Natural killer cell (primary cell): Measurements from ENCODE around the gene SKA2. TPM values are rescaled to one million over a fixed set of nuclear protein-coding genes. Genes with fewer than 3 reads are reported as not detected.

Experiments used
- ATAC-seq, 3 donors: fragments of 150-1000 bp in 2 of 3; fragments of 200-7000 bp in 1 of 3; cut with Tn5 transposase; 1 replicate in 1 of 3; 2 replicates in 2 of 3; pipeline ENCODE4 v1.10.0; 2021; ENCODE audit warnings: mild to moderate bottlenecking in 2 of 3, moderate library complexity in 2 of 3
- DNase-seq, 2 donors: peaks; one replicate each; pipeline versions ENCODE4 v3.0.0 to v3.0.0-alpha.2; 2013 to 2021; ENCODE audit warnings: mixed read lengths in 1 of 2
- H3K27ac ChIP-seq: one replicate; pipeline ENCODE4 v1.5.1; 2013; ENCODE audit warnings: mild to moderate bottlenecking, low read length
- H3K27me3 ChIP-seq: one replicate; pipeline ENCODE4 v1.6.1; 2013; ENCODE audit warnings: low read length; ENCODE audit not compliant: control insufficient read depth, insufficient read depth
- H3K36me3 ChIP-seq: one replicate; pipeline ENCODE4 v1.6.1; 2013; ENCODE audit warnings: low read length; ENCODE audit not compliant: control insufficient read depth, insufficient read depth
- H3K4me1 ChIP-seq: one replicate; pipeline ENCODE4 v1.6.1; 2013; ENCODE audit warnings: low read length; ENCODE audit not compliant: control insufficient read depth, insufficient read depth
- H3K4me3 ChIP-seq: one replicate; pipeline ENCODE4 v1.5.1; 2013; ENCODE audit warnings: low read length
- H3K9me3 ChIP-seq: one replicate; pipeline ENCODE4 v1.6.1; 2013; ENCODE audit warnings: low read length; ENCODE audit not compliant: control insufficient read depth, insufficient read depth
- H3K27ac Mint-ChIP-seq, 2 donors: one replicate each; pipeline ENCODE4 v1.8.0; 2022; ENCODE audit warnings: mild to moderate bottlenecking in 2 of 2, mixed read lengths in 2 of 2, moderate library complexity in 1 of 2
- H3K27me3 Mint-ChIP-seq, 2 donors: one replicate each; pipeline ENCODE4 v1.8.0; 2022; ENCODE audit warnings: low read depth in 2 of 2, mixed read lengths in 2 of 2
- H3K36me3 Mint-ChIP-seq: one replicate; pipeline ENCODE4 v1.8.0; 2022; ENCODE audit warnings: mixed read lengths
- H3K4me1 Mint-ChIP-seq, 2 donors: one replicate each; pipeline ENCODE4 v1.8.0; 2022; ENCODE audit warnings: mixed read lengths in 2 of 2
- H3K4me3 Mint-ChIP-seq: one replicate; pipeline ENCODE4 v1.8.0; 2022; ENCODE audit warnings: mild to moderate bottlenecking, moderate library complexity, mixed read lengths
- H3K9me3 Mint-ChIP-seq, 2 donors: one replicate each; pipeline ENCODE4 v1.8.0; 2022; ENCODE audit warnings: mixed read lengths in 2 of 2
- CTCF ChIP-seq: fragments of 200-600 bp; IDR thresholded peaks from one replicate; pipeline ENCODE4 v1.8.0; 2022; ENCODE audit warnings: antibody characterized with exemption
- WGBS: methylation state at CpG from one replicate; pipeline ENCODE4 v1.1.7; 2013; ENCODE audit warnings: missing lambda C conversion rate; ENCODE audit not compliant: insufficient coverage; 5-methylcytosine and 5-hydroxymethylcytosine counted together
- intact Hi-C: fragments of 100-400 bp; cut with micrococcal nuclease; formaldehyde crosslinking; loops from one replicate; pipeline ENCODE4 v1.14.2; 2022
- total RNA-seq, 4 donors: library from RNA; stranded (reverse); fragments of 120-200 nt in 1 of 4; gene quantifications; one replicate each; pipeline versions ENCODE4 v1.2.3 to v1.2.4, GENCODE V29; 2013 to 2022

Gene SKA2
- total RNA-seq, 3 donors from 2014 or later (not counting 1 experiment from before 2014, with no cell fraction given) = 13.4 to 26.5 (median 17.8) TPM

- Mint-ChIP-seq H3K9me3 (no peaks in the 10 kb centered on the region), H3K27ac (no peak overlapping the region), H3K4me1 (no peaks in the 10 kb centered on the region), H3K36me3 (peaks cover 4% of the 10 kb centered on the region), H3K4me3 (no peak overlapping the region), H3K27me3 (no peaks in the 10 kb centered on the region)
- no peak for ATAC-seq
- DNase-seq = no peak
- no peaks in the 10 kb centered on the region for H3K4me1 ChIP-seq
- no peaks in the 10 kb centered on the region for H3K27me3 ChIP-seq
- no peaks in the 10 kb centered on the region for H3K9me3 ChIP-seq
- H3K4me3 ChIP-seq = no peak overlapping the region
- peaks cover 10% of the 10 kb centered on the region for H3K36me3 ChIP-seq
- no peak overlapping the region for H3K27ac ChIP-seq
- intact Hi-C loops = no loop called here
- 90% methylated on average over 8 of the region's 9 CpGs for WGBS
- TF ChIP-seq CTCF = no peak
These were observed 33.0 kb downstream of the SKA2 start for GRCh38 chr17:59121901-59122480.

DNA sequence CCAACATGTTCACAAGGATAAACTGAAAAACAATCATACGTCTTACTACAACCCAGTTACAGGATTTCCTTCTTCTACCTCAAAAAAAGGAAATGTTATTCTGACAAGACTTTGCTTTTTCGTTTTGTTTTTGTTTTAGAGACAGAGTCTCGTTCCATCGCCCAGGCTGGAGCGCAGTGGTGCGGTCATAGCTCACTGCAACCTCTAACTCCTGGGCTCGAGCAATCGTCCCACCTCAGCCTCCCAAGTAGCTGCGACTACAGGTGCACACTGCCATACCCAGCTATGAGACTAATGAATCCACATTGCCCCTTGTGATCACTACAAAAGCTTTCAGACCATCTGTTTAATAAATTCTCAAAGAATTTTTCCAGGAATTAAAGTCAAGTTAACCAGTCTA is 39.5 kb downstream of the SKA2 start:
- H3K27ac Mint-ChIP-seq = no peak overlapping the region
- TF ChIP-seq CTCF = no peak
- Histone ChIP-seq H3K4me3 (no peak overlapping the region), H3K36me3 (peaks cover 14% of the 10 kb centered on the region), H3K9me3 (no peaks in the 10 kb centered on the region), H3K27me3 (no peaks in the 10 kb centered on the region), H3K4me1 (no peaks in the 10 kb centered on the region), H3K27ac (no peak overlapping the region)
- no peaks in the 10 kb centered on the region for H3K9me3 Mint-ChIP-seq
- ATAC-seq (no peak), DNase-seq (no peak)
- 89% methylated on average over 9 of the region's 9 CpGs for WGBS
- peaks cover 4% of the 10 kb centered on the region for H3K36me3 Mint-ChIP-seq
- no peak overlapping the region for H3K4me3 Mint-ChIP-seq
- no peaks in the 10 kb centered on the region for H3K4me1 Mint-ChIP-seq
- H3K27me3 Mint-ChIP-seq = no peaks in the 10 kb centered on the region
- intact Hi-C loops = no loop called here

DNA sequence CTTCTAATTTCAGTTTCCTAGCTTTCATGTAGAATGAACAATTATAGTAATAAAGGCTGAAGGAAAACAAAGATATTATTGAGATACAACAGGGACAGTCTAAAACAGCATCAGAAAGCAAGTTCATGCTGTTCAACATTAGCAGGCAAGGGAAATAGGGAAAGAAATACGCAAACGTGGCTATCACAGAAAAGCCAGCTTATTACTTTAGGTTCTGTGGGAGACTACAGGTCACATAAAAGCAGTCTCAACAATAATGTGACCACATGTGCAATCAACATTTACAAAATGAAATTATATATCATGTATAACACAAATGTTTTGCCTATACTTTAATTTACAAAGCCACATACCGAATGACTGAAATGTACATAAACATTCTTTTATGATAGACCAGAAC is 43.4 kb downstream of the SKA2 start:
- intact Hi-C loops = no loop called here
- ATAC-seq = no peak

More for the DNA sequence above, 43.4 kb downstream of the SKA2 start:
- H3K27me3 Mint-ChIP-seq = no peaks in the 10 kb centered on the region
- 100% methylated on average over 2 of the region's 3 CpGs for WGBS
- H3K4me1 Mint-ChIP-seq = peaks cover 9% of the 10 kb centered on the region in 2 donors
- H3K36me3 ChIP-seq = peaks cover 8% of the 10 kb centered on the region
- no peaks in the 10 kb centered on the region for H3K9me3 Mint-ChIP-seq
- no peaks in the 10 kb centered on the region for H3K9me3 ChIP-seq
- H3K4me3 ChIP-seq = no peak overlapping the region
- TF ChIP-seq CTCF = no peak
- H3K27ac ChIP-seq = no peak overlapping the region
- no peak overlapping the region for H3K27ac Mint-ChIP-seq
- H3K4me1 ChIP-seq = peaks cover 6% of the 10 kb centered on the region
- no peaks in the 10 kb centered on the region for H3K27me3 ChIP-seq
- no peaks in the 10 kb centered on the region for H3K36me3 Mint-ChIP-seq
- no peak overlapping the region for H3K4me3 Mint-ChIP-seq
- no peak for DNase-seq
